Measurements from ENCODE around the gene HECTD1. TPM values are rescaled to one million over a fixed set of nuclear protein-coding genes. Genes with fewer than 3 reads are reported as not detected.
A peak's percentile ranks its signal among the peaks of the same experiment; 100 is the strongest.
"Not testable (repeated sequence)": the region's sequence is repeated elsewhere in the genome, so short reads cannot be mapped to it uniquely, and the experiment has no call there.

Gene HECTD1
- total RNA-seq = 364 TPM
- polyA plus RNA-seq = 66.8 TPM

DNA sequence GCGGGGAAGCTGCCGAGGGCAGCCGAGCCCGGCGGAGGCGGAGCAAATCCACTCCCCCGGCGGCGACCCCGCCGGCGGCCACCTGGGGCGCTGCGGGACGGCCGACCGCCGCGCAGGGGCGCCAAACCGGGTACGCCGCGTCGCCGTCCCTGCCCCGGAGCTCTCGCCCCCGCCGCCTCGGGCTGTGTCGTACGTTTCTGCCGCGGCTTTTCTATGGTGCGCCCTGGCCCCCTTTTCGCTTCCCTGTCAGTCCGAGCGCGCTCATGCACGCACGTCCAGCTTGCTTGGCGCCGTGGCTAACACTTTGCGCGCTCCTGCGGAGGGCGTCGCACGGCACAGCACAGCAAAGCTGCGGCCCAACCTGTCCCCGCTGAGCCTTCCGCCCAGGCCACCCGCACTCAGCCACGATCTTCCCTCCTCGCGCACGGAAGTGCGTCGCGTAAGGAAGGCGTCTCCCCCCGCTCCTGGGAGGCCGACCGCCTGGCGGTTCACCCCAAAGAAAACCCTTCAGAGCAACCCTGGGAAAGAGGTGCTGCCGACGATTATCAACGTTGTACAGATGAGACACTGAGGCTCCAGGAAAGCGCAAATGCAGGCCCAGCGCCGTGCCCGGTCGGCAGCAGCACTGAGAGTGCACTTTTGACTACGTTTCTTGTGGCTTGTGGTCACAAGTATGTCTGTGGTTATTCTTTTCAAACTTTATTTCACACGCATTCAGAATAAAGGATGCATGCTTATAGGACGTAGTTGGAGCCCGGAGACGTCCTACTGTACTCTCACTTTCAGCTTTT, at the start of gene HECTD1:
Gene HECTD1 (minus strand): TSS at position 39 of the 791 bp plus-strand sequence. CDS start 1,857 bp downstream, outside the sequence.
- Histone ChIP-seq H3K4me1 (ENCODE audit: insufficient read depth) (no peaks in the 10 kb centered on the region), H3K4me3 (ENCODE audit: low read depth, low read length) (peak within 1 kb of the TSS; percentile 93), H3K27ac (ENCODE audit: low read depth) (peak within 1 kb of the TSS; percentile 100), H3K36me3 (ENCODE audit: insufficient read depth) (peaks cover 2% of the 10 kb centered on the region)
- peak; percentile 74 for DNase-seq (ENCODE audit: extremely low spot score)
- WGBS = under 1% methylated on average over 79 of the region's 79 CpGs

DNA sequence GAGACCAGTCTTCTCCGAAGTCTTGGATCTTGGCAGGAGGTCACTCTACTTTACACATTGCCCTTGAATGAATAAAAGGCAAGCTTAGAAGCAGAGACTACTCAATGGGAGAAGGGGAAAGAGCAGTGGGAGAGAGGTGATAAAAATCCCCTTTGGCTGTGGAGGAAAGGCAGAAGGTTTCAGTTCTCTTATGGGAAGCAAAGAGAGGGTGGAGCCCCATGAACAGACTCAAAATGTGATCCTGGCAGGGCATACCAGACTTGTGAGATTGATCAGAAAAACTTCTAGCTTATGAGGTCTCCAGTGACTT, 49.6 kb upstream of the HECTD1 start:
- Histone ChIP-seq H3K27ac (ENCODE audit: low read depth) (no peak overlapping the region), H3K36me3 (ENCODE audit: insufficient read depth) (no peaks in the 10 kb centered on the region), H3K4me3 (ENCODE audit: low read depth, low read length) (no peak overlapping the region), H3K4me1 (ENCODE audit: insufficient read depth) (no peaks in the 10 kb centered on the region)
- DNase-seq (ENCODE audit: extremely low spot score) = no peak
- WGBS = 90% methylated on average over 1 of the region's 1 CpG

DNA sequence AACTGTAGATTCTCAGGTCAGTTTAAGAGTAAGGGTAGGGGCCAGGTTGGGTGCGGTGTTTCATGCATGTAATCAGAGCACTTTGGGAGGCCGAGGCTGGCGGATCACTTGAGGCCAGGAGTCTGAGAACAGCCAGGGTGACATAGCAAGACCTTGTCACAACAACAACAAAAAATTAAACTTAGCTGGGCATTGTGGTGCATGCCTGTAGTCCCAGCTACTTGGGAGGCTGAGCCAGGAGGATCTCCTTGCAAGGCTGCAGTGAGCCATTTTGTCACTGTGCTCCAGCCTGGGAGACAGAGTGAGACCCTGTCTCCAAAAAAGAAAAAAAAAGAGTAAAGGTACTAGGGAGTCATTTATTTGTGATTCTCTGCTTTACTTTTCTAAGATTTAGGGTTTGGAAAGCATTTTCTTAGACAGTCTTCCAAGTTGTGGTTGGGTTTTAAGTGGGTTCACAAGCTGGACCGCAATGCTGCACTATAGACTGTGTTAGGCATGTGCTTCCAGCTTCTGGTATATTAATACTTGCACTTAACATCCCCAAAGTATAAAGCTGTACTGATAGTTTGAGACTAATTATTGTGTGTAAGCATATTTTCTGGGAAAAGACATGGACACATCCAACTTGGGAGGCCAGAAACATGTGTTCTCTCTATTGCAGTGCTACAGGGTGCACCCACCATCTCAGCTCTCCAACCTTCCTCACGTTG, 49.1 kb upstream of the HECTD1 start:
- Histone ChIP-seq H3K27ac (ENCODE audit: low read depth) (no peak overlapping the region), H3K4me1 (ENCODE audit: insufficient read depth) (no peaks in the 10 kb centered on the region), H3K4me3 (ENCODE audit: low read depth, low read length) (no peak overlapping the region), H3K36me3 (ENCODE audit: insufficient read depth) (no peaks in the 10 kb centered on the region)
- no peak for DNase-seq (ENCODE audit: extremely low spot score)
- 94% methylated on average over 5 of the region's 5 CpGs for WGBS

DNA sequence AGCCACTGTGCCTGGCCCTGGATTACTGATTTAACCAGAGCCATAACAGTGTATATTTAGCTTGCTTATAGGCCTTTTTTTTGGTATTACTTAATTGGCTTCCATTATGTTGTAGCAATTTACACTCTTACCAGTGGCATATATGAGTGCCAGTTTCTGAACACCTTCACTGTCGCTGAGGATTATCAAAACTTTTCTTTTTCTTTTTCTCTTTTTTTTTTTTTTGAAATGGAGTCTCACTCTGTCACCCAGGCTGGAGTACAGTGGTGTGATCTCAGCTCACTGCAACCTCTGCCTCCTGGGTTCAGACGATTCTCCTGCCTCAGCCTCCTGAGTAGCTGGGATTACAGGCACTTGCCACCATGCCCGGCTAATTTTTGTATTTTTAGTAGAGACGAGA, 48.3 kb upstream of the HECTD1 start:
- 91% methylated on average over 4 of the region's 4 CpGs for WGBS
- H3K36me3 ChIP-seq (ENCODE audit: insufficient read depth); H3K4me1 ChIP-seq (ENCODE audit: insufficient read depth); H3K27ac ChIP-seq (ENCODE audit: low read depth); H3K4me3 ChIP-seq (ENCODE audit: low read depth, low read length); DNase-seq (ENCODE audit: extremely low spot score): not testable (repeated sequence)

DNA sequence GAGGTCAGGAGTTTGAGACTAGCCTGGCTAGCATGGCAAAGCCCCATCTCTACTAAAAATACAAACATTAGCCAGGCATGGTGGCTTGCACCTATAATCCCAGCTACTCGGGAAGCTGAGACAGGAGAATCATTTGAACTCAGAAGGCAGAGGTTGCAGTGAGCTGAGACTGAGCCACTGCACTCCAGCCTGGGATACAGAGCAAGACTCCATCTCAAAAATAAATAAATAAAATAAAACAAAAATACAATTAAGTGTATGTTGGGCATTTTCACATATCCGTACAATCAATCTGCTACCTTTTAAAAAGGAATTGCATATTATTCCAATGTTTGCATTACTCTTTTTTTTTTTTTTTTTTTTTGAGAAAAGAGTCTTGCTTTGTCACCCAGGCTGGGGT, 47.7 kb upstream of the HECTD1 start:
- H3K4me3 ChIP-seq (ENCODE audit: low read depth, low read length) = no peak overlapping the region
- H3K27ac ChIP-seq (ENCODE audit: low read depth) = no peak overlapping the region
- WGBS = 92% methylated on average over 2 of the region's 2 CpGs
- no peak for DNase-seq (ENCODE audit: extremely low spot score)
- H3K4me1 ChIP-seq (ENCODE audit: insufficient read depth) = no peaks in the 10 kb centered on the region
- H3K36me3 ChIP-seq (ENCODE audit: insufficient read depth) = no peaks in the 10 kb centered on the region

DNA sequence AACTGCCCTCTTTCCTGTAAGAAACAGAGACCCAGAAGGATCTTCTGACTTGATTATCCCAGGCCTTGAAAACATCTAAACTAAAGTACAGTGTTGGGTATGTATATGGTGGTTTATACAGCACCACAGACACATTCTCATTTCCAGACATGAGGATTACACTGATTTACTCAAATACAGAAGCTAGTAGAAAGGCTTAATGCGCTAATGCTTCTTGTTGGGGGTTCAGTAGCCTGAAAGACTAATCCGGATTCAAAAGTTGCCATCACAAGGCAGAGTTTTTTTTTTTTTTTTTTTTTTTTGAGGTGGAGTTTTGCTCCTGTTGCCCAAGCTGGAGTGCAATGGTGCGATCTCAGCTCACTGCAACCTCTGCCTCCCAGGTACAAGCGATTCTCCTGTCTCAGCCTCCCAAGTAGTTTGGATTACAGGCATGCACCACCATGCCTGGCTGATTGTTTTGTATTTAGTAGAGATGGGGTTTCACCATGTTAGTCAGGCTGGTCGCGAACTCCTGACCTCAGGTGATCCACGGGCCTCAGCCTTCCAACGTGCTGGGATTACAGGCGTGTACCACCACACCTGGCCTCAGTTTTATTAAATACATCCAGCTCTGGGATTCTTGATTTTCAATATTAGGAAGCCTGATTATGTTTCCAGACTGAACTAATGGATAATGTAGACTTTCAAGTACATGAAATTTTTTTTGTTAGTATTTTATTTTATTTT, 46.3 kb upstream of the HECTD1 start:
- H3K4me1 ChIP-seq (ENCODE audit: insufficient read depth) = no peaks in the 10 kb centered on the region
- WGBS = 95% methylated on average over 9 of the region's 9 CpGs

DNA sequence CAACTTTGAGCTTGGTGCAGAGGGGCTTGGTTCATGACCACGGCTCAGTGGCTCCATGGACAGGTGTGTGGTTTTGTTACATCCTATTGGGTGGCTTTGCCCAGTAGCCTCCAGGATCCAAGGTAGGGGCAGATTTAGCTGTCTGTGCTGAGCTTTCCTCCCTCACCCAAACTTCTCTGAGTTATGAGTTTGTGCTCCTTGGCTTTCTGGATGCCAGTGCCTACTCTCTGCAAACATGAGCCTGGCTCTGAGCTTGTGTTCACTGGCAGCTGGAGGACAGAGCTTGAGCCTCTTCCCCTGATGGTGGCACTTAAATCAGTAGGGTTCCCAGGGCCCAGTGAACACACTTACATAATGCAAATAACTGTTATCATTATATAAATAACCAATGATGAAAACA, 45.3 kb upstream of the HECTD1 start:
- Histone ChIP-seq H3K27ac (ENCODE audit: low read depth) (no peak overlapping the region), H3K4me1 (ENCODE audit: insufficient read depth) (no peaks in the 10 kb centered on the region), H3K4me3 (ENCODE audit: low read depth, low read length) (no peak overlapping the region), H3K36me3 (ENCODE audit: insufficient read depth) (no peaks in the 10 kb centered on the region)
- WGBS = 90% methylated on average over 1 of the region's 1 CpG
- DNase-seq (ENCODE audit: extremely low spot score) = no peak

More for the DNA sequence above, 46.3 kb upstream of the HECTD1 start:
- no peak for DNase-seq (ENCODE audit: extremely low spot score)
- Histone ChIP-seq H3K27ac (ENCODE audit: low read depth) (no peak overlapping the region), H3K36me3 (ENCODE audit: insufficient read depth) (no peaks in the 10 kb centered on the region), H3K4me3 (ENCODE audit: low read depth, low read length) (no peak overlapping the region)

DNA sequence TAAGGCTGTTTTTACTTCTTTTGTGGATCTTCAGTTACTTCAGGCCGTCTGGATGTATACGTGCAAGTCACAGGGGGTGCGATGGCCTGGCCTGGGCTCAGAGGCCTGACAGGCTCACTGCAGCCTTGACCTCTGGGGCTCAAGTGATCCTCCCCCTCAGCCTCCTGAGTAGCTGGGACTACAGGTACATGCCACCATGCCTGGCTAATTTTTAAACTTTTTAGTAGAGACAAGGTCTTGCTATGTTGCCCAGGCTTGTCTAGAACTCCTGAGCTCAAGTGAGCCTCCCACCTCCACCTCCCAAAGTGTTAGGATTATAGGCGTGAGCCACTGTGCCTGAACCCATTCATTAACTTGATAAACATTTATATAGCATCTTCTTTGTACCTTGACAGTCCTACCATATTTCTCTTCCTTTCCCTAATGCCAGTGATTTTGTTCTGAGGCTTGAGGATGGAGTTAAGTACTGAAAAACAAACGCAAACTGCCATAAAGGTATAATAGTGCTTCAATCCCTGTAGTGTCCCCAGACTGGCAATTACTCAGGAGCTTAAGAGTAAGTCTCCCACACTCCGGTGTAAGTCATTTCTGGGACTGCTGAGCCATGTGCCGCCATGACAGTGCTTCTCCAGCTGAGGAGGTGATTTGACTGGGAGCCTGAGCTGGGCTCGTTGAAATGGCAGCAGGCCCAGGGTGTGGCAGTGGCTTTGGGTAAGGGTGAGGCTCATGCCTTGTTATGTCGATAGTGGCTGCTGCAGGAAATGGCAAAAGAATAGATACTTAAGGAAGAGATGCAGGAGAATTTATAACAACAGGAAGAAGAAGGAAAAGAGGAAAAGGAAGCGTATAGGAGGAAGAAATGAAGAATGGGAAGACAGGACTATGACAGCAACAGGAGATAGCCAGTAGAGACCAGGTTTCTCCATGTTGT, 43.7 kb upstream of the HECTD1 start:
- 72% methylated on average over 10 of the region's 10 CpGs for WGBS
- no peak overlapping the region for H3K27ac ChIP-seq (ENCODE audit: low read depth)
- no peaks in the 10 kb centered on the region for H3K4me1 ChIP-seq (ENCODE audit: insufficient read depth)
- H3K36me3 ChIP-seq (ENCODE audit: insufficient read depth) = no peaks in the 10 kb centered on the region
- H3K4me3 ChIP-seq (ENCODE audit: low read depth, low read length) = no peak overlapping the region
- no peak for DNase-seq (ENCODE audit: extremely low spot score)

DNA sequence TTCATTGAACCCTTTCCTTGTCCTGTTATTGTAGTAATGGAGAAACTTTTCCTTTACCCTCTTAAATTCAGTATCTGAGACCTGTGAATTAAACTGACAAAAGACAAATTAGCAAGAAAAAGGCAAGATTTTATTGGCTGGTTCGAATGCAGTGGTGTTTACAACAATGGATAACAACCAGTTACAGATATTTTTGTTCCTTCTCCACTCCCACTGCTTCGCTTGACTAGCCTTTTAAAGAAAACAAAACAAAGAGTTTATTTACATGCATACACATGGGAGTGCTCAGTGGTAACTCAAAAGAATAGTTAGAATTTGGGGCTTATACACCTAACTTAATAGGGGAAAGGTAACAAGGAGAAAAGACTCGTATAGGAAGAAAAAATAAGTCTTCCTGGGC, 37.0 kb upstream of the HECTD1 start:
- 73% methylated on average over 3 of the region's 3 CpGs for WGBS
- Histone ChIP-seq H3K4me3 (ENCODE audit: low read depth, low read length) (no peak overlapping the region), H3K27ac (ENCODE audit: low read depth) (peak overlapping the region; percentile 74), H3K4me1 (ENCODE audit: insufficient read depth) (no peaks in the 10 kb centered on the region), H3K36me3 (ENCODE audit: insufficient read depth) (no peaks in the 10 kb centered on the region)
- DNase-seq (ENCODE audit: extremely low spot score) = no peak

DNA sequence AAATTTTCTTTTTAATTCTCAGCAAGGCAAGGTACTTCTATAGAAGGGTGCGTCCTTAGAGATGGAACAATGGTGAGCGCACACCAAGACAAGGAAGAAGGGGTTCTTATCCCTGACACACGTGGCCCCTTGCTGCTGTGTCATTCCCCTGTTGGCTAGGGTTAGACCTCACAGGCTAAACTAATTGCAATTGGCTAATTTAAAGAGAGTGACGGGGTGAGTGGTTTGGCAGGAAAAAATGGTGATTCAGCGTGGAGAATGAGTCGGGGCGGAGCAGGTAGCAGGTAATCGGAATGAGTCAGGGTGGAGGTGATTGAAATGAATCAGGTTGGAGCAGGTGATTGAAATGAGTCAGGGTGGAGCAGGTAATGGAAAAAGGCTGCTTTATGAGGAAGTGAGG, 36.3 kb upstream of the HECTD1 start:
- WGBS = 89% methylated on average over 8 of the region's 8 CpGs
- H3K4me1 ChIP-seq (ENCODE audit: insufficient read depth) = no peaks in the 10 kb centered on the region
- H3K27ac ChIP-seq (ENCODE audit: low read depth) = no peak overlapping the region
- no peak overlapping the region for H3K4me3 ChIP-seq (ENCODE audit: low read depth, low read length)
- H3K36me3 ChIP-seq (ENCODE audit: insufficient read depth) = no peaks in the 10 kb centered on the region
- no peak for DNase-seq (ENCODE audit: extremely low spot score)

DNA sequence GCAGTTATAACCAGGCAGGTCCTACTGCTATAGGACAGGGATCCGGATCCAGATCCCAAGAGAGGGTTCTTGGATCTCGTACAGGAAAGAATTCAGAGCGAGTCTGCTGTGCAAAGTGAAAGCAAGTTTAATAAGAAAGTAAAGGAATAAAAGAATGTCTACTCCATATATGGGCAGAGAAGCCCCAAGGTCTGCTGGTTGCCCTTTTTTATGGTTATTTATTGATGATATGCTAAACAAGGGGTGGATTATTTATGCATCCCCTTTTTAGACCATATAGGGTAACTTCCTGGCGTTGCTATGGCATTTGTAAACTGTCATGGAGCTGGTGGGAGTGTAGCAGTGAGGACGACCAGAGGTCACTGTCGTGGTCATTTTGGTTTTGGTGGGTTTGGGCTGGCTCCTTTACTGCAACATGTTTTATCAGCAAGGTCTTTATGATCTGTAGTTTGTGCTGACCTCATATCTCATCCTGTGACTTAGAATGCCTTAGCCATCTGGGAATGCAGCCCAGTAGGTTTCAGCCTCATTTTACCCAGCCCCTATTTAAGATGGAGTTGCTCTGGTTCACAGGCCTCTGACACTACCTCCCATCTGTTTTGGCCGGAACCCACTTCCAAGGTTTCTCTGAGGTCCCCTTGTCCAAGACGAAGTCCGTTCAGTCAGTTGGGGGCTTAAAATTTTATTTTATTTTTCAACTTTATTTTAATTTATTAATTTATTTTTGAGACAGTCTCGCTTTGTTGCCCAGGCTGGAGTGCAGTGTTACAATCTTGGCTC, 34.8 kb upstream of the HECTD1 start:
- not testable (repeated sequence) for DNase-seq (ENCODE audit: extremely low spot score)

DNA sequence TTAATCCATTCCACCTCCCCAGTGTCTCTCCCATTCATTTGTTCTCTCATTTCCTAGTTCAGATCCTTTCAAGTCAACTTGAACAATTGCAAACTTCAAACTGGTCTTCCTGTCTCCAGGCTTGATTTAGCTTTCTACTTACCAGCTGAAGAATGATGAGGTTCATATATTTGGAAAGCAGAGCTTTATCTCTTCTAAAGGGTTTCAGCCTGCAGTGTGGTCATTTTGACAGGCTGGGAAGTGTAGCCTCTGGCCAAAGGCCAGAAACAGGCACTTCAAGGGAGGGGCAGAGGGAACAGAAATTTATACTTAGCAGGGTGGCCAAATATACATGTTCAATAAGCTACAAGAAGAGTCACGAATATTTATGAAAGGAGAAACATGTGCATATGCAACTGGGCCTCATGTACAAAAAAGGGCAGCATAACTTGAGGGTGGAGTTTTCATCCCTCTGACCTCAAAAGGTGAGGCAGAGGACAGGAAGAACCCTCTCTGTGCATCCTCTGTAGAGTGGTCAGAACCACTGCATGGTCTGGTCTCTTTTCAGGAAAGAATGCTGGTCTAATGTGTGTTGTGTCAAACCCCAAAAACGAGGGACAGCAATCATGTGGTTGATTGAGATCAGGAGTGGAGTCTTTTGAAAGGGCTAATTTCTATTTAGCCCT, 34.0 kb upstream of the HECTD1 start:
- Histone ChIP-seq H3K4me3 (ENCODE audit: low read depth, low read length) (no peak overlapping the region), H3K27ac (ENCODE audit: low read depth) (peak overlapping the region; percentile 80), H3K36me3 (ENCODE audit: insufficient read depth) (no peaks in the 10 kb centered on the region), H3K4me1 (ENCODE audit: insufficient read depth) (no peaks in the 10 kb centered on the region)
- no peak for DNase-seq (ENCODE audit: extremely low spot score)
- 36% methylated on average over 2 of the region's 2 CpGs for WGBS

More for the DNA sequence above, 34.8 kb upstream of the HECTD1 start:
- not testable (repeated sequence) for H3K4me1 ChIP-seq (ENCODE audit: insufficient read depth); H3K36me3 ChIP-seq (ENCODE audit: insufficient read depth); H3K4me3 ChIP-seq (ENCODE audit: low read depth, low read length)
- peak overlapping the region; percentile 80 for H3K27ac ChIP-seq (ENCODE audit: low read depth)
- WGBS = 62% methylated on average over 10 of the region's 10 CpGs

Data from urinary bladder (tissue), 4 donors.